ENCODE measurements around the gene MREG.

The MREG gene

GRCh38 chr2:216012133-216012829 lies 1.1 kb downstream of the MREG start (continued):
- TF ChIP-seq, protein P1, sequence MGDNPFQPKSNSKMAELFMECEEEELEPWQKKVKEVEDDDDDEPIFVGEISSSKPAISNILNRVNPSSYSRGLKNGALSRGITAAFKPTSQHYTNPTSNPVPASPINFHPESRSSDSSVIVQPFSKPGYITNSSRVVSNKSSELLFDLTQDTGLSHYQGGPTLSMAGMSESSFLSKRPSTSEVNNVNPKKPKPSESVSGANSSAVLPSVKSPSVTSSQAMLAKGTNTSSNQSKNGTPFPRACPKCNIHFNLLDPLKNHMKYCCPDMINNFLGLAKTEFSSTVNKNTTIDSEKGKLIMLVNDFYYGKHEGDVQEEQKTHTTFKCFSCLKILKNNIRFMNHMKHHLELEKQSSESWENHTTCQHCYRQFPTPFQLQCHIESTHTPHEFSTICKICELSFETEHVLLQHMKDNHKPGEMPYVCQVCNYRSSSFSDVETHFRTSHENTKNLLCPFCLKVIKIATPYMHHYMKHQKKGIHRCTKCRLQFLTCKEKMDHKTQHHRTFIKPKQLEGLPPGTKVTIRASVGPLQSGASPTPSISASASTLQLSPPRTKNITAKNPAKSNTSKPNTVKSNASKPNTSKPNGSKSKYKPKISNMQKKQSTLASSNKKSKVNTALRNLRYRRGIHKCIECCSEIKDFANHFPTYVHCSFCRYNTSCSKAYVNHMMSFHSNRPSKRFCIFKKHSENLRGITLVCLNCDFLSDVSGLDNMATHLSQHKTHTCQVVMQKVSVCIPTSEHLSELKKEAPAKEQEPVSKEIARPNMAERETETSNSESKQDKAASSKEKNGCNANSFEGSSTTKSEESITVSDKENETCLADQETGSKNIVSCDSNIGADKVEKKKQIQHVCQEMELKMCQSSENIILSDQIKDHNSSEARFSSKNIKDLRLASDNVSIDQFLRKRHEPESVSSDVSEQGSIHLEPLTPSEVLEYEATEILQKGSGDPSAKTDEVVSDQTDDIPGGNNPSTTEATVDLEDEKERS (tag by site-specific recombination; IDR thresholded peaks at IDR 0.05): no peak
- TF ChIP-seq ZBTB10 (tag by site-specific recombination; IDR thresholded peaks at IDR 0.05): no peak
- TF ChIP-seq, protein P2, sequence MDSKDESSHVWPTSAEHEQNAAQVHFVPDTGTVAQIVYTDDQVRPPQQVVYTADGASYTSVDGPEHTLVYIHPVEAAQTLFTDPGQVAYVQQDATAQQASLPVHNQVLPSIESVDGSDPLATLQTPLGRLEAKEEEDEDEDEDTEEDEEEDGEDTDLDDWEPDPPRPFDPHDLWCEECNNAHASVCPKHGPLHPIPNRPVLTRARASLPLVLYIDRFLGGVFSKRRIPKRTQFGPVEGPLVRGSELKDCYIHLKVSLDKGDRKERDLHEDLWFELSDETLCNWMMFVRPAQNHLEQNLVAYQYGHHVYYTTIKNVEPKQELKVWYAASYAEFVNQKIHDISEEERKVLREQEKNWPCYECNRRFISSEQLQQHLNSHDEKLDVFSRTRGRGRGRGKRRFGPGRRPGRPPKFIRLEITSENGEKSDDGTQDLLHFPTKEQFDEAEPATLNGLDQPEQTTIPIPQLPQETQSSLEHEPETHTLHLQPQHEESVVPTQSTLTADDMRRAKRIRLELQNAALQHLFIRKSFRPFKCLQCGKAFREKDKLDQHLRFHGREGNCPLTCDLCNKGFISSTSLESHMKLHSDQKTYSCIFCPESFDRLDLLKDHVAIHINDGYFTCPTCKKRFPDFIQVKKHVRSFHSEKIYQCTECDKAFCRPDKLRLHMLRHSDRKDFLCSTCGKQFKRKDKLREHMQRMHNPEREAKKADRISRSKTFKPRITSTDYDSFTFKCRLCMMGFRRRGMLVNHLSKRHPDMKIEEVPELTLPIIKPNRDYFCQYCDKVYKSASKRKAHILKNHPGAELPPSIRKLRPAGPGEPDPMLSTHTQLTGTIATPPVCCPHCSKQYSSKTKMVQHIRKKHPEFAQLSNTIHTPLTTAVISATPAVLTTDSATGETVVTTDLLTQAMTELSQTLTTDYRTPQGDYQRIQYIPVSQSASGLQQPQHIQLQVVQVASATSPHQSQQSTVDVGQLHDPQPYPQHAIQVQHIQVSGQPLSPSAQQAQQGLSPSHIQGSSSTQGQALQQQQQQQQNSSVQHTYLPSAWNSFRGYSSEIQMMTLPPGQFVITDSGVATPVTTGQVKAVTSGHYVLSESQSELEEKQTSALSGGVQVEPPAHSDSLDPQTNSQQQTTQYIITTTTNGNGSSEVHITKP (tag by site-specific recombination; IDR thresholded peaks at IDR 0.05): peak; percentile 97
- TF ChIP-seq ZNF146 (tag by site-specific recombination; IDR thresholded peaks at IDR 0.05): no peak
- TF ChIP-seq TCF7L2 (IDR thresholded peaks at IDR 0.05; ENCODE audit: borderline replicate concordance, low read depth, low read length): 0 out of 2 replicates have a peak, but pooled peaks have one; percentile 41
- no peak for TF ChIP-seq ZBTB1 (tag by site-specific recombination; IDR thresholded peaks at IDR 0.05)
- TF ChIP-seq ZNF138 (tag by site-specific recombination; IDR thresholded peaks at IDR 0.05; ENCODE audit: borderline replicate concordance): no peak
- TF ChIP-seq ZSCAN16 (tag by site-specific recombination; IDR thresholded peaks at IDR 0.05): no peak
- TF ChIP-seq SP3 (tag by site-specific recombination; IDR thresholded peaks at IDR 0.05): no peak
- TF ChIP-seq ZNF585B (tag by site-specific recombination; IDR thresholded peaks at IDR 0.05): no peak
- no peak for TF ChIP-seq SALL2 (tag by site-specific recombination; IDR thresholded peaks at IDR 0.05; ENCODE audit: borderline replicate concordance)
- TF ChIP-seq SETDB1 (IDR thresholded peaks at IDR 0.05; ENCODE audit: insufficient read length, low read length): no peak
- TF ChIP-seq ZNF366 (tag by site-specific recombination; conservative IDR thresholded peaks at IDR 0.05): peak; percentile 30; the same call in 1 of the 2 replicates
- TF ChIP-seq SCRT1 (tag by site-specific recombination; IDR thresholded peaks at IDR 0.05; ENCODE audit: borderline replicate concordance): no peak
- peak; percentile 35; the same call in 1 of the 2 replicates for TF ChIP-seq TRIM28 (IDR thresholded peaks at IDR 0.05; ENCODE audit: borderline replicate concordance, low read length)
- no peak for TF ChIP-seq ZNF785 (tag by site-specific recombination; IDR thresholded peaks at IDR 0.05)
- peak; percentile 58; the same call in 1 of the 2 replicates for TF ChIP-seq ZBTB17 (tag by site-specific recombination; IDR thresholded peaks at IDR 0.05)
- TF ChIP-seq WT1 (tag by site-specific recombination; IDR thresholded peaks at IDR 0.05): peak; percentile 78
- TF ChIP-seq ZNF513 (tag by site-specific recombination; IDR thresholded peaks at IDR 0.05): no peak
- TF ChIP-seq ZNF157 (tag by site-specific recombination; IDR thresholded peaks at IDR 0.05): no peak
- TF ChIP-seq, protein P3, sequence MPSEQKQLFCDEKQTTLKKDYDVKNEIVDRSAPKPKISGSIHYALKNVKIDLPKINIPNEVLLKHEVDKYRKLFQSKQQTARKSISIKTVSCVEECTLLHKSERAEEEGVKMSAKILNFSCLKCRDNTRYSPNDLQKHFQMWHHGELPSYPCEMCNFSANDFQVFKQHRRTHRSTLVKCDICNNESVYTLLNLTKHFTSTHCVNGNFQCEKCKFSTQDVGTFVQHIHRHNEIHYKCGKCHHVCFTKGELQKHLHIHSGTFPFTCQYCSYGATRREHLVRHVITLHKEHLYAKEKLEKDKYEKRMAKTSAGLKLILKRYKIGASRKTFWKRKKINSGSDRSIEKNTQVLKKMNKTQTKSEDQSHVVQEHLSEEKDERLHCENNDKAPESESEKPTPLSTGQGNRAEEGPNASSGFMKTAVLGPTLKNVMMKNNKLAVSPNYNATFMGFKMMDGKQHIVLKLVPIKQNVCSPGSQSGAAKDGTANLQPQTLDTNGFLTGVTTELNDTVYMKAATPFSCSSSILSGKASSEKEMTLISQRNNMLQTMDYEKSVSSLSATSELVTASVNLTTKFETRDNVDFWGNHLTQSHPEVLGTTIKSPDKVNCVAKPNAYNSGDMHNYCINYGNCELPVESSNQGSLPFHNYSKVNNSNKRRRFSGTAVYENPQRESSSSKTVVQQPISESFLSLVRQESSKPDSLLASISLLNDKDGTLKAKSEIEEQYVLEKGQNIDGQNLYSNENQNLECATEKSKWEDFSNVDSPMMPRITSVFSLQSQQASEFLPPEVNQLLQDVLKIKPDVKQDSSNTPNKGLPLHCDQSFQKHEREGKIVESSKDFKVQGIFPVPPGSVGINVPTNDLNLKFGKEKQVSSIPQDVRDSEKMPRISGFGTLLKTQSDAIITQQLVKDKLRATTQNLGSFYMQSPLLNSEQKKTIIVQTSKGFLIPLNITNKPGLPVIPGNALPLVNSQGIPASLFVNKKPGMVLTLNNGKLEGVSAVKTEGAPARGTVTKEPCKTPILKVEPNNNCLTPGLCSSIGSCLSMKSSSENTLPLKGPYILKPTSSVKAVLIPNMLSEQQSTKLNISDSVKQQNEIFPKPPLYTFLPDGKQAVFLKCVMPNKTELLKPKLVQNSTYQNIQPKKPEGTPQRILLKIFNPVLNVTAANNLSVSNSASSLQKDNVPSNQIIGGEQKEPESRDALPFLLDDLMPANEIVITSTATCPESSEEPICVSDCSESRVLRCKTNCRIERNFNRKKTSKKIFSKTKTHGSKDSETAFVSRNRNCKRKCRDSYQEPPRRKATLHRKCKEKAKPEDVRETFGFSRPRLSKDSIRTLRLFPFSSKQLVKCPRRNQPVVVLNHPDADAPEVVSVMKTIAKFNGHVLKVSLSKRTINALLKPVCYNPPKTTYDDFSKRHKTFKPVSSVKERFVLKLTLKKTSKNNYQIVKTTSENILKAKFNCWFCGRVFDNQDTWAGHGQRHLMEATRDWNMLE (tag by site-specific recombination; conservative IDR thresholded peaks at IDR 0.05; ENCODE audit: low read depth): no peak

All from HEK293 (cell line).